Measurements from ENCODE around the gene NRBP1. TPM values are rescaled to one million over a fixed set of nuclear protein-coding genes. Genes with fewer than 3 reads are reported as not detected.

The NRBP1 gene
- total and polyA plus RNA-seq, 2 of the 4 experiments (the other 2 are of a cell fraction): 120 to 155 TPM

DNA sequence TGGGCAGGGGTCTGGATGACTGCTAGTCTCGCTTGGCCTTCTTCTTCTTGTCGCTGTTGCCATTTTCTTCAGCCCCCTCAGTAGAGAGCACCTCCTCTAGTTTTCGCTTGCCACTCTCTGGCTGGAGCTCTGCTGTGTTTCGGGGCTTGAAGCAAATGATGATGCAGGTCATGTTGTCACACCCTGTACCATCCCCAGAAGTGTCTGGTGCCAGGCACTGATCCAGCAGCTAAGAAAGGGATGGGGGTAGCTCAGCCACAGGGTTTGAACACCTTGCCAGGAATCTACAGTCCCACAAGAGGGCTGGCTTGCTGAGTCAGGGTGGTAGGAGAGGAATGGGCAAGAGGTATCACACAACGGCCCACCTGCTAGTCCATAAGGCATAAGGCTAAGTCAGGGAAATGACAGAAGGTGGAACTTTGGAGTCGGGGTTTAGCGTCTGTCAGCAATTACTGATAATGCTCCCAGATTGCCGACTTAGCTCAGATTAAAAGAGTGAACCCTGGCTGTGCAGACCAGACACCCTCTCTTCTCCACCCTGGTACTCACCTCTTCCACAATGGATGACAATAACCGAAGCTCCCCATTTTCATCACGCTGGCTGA is 46.8 kb upstream of the NRBP1 start:
- in situ Hi-C loops (cut with MboI; ENCODE audit: low sequenced_read_pairs) (no loop called here), intact Hi-C loops (cut with micrococcal nuclease) (no loop called here), dilution Hi-C loops (cut with HindIII; ENCODE audit: low sequenced_read_pairs, unreplicated experiment) (no loop called here)
- Histone ChIP-seq H3K18ac (ENCODE audit: low read depth, low read length) (no peak overlapping the region), H3K4me3 (ENCODE audit: insufficient read depth, low read depth, low read length) (no peak overlapping the region), H3K36me3 (ENCODE audit: control insufficient read depth, insufficient read depth, low read length) (peaks cover 53% of the 10 kb centered on the region), H3K9me1 (ENCODE audit: insufficient read depth, low read length) (peaks cover 6% of the 10 kb centered on the region; the same call in 1 of the 2 replicates), H3K9ac (ENCODE audit: low read depth, low read length) (no peak overlapping the region), H2BK5ac (ENCODE audit: low read depth, low read length, poor library complexity, severe bottlenecking) (no peak overlapping the region), H3K4ac (ENCODE audit: low read depth, low read length) (no peak overlapping the region; the same call in 1 of the 2 replicates), H2BK15ac (ENCODE audit: low read depth, low read length) (no peak overlapping the region), H3K27me3 (ENCODE audit: control insufficient read depth, insufficient read depth, low read length) (no peaks in the 10 kb centered on the region), H4K8ac (ENCODE audit: low read depth in 2 of 2, low read length in 2 of 2) (peak overlapping the region; percentile 96 to 97; a peak in 3 of 4 replicates), H3K14ac (replicated peaks; ENCODE audit: low read depth, low read length) (no peak overlapping the region), H3K56ac (ENCODE audit: extremely low read depth, insufficient read depth, low read length) (no peak overlapping the region), H3K79me1 (ENCODE audit: low read depth in 1 of 2, low read length in 2 of 2) (peaks cover 19 to 41% of the 10 kb centered on the region in 2 experiments), H2AK9ac (replicated peaks; ENCODE audit: low read depth, low read length, poor library complexity) (peak overlapping the region; percentile 80), H2BK120ac (ENCODE audit: low read depth, low read length) (no peak overlapping the region), H3K23ac (ENCODE audit: low read depth, low read length) (no peak overlapping the region), H4K91ac (ENCODE audit: insufficient read depth, low read depth, low read length) (no peak overlapping the region), H4K20me1 (ENCODE audit: insufficient read depth, low read length) (peaks cover 10% of the 10 kb centered on the region; the same call in 1 of the 2 replicates), H4K5ac (ENCODE audit: low read depth, low read length) (peak overlapping the region; percentile 96; the same call in 1 of the 2 replicates), H3K4me2 (ENCODE audit: low read depth, low read length) (no peak overlapping the region), H3K9me3 (ENCODE audit: control insufficient read depth, insufficient read depth, low read length) (no peaks in the 10 kb centered on the region), H2AFZ (replicated peaks; ENCODE audit: low read length, poor library complexity) (peak overlapping the region; percentile 95), H2BK20ac (ENCODE audit: low read depth, low read length) (no peak overlapping the region), H2AK5ac (ENCODE audit: low read depth, low read length) (peak overlapping the region; percentile 87; the same call in 1 of the 2 replicates), H3K27ac (ENCODE audit: insufficient read depth, low read length) (no peak overlapping the region), H3K4me1 (ENCODE audit: control insufficient read depth, insufficient read depth, low read length) (peaks cover 6% of the 10 kb centered on the region)
- CTCF ChIA-PET: no interaction called here
- WGBS, 2 experiments (ENCODE audit: extremely low coverage in 2 of 2, insufficient read length in 1 of 2): 86% methylated on average over 1 of the region's 10 CpGs; no CpG with 5 or more reads in 1 of the 2 experiments
- POLR2A ChIA-PET (ENCODE audit: unreplicated experiment): no interaction called here
- DNase-seq (no peak), ATAC-seq (ENCODE audit: low read depth) (no peak)
- TF ChIP-seq, protein P1, sequence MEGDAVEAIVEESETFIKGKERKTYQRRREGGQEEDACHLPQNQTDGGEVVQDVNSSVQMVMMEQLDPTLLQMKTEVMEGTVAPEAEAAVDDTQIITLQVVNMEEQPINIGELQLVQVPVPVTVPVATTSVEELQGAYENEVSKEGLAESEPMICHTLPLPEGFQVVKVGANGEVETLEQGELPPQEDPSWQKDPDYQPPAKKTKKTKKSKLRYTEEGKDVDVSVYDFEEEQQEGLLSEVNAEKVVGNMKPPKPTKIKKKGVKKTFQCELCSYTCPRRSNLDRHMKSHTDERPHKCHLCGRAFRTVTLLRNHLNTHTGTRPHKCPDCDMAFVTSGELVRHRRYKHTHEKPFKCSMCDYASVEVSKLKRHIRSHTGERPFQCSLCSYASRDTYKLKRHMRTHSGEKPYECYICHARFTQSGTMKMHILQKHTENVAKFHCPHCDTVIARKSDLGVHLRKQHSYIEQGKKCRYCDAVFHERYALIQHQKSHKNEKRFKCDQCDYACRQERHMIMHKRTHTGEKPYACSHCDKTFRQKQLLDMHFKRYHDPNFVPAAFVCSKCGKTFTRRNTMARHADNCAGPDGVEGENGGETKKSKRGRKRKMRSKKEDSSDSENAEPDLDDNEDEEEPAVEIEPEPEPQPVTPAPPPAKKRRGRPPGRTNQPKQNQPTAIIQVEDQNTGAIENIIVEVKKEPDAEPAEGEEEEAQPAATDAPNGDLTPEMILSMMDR (conservative IDR thresholded peaks at IDR 0.05; ENCODE audit: low read depth, low read length): no peak
- TF ChIP-seq BHLHE40 (IDR thresholded peaks at IDR 0.05; ENCODE audit: low read depth, low read length): no peak
- no peak for TF ChIP-seq RAD21 (IDR thresholded peaks at IDR 0.05; ENCODE audit: low read length)
- TF ChIP-seq MAFK (IDR thresholded peaks at IDR 0.05; ENCODE audit: low read depth, low read length): 0 out of 2 replicates have a peak, but pooled peaks have one; percentile 19
- TSS peak; percentile 86 for BruUV-seq (replicated peaks)

Measured in IMR-90 (cell line).